Measurements from ENCODE around the gene TNFRSF4.

- TF ChIP-seq EP300 (IDR thresholded peaks at IDR 0.05) (no peak), POLR2A (IDR thresholded peaks at IDR 0.05; ENCODE audit: low read depth) (no peak), CTCF (IDR thresholded peaks at IDR 0.05) (no peak)
Observed at GRCh38 chr1:1183221-1183747, 30.7 kb downstream of the TNFRSF4 start.

Data from esophagus muscularis mucosa (tissue), 4 donors.